Mesangial cell (primary cell): ENCODE results near the gene SH3RF3. TPM values are rescaled to one million over a fixed set of nuclear protein-coding genes. Genes with fewer than 3 reads are reported as not detected.

Experiments
- total RNA-seq: library from RNA; depleted of rRNA; stranded (reverse); fragments of >200 nt; gene quantifications from 2 replicates; pipeline ENCODE4 v1.2.3, GENCODE V29; 2015

SH3RF3 gene
- total RNA-seq = 6.1 and 9.1 TPM in 2 replicates

GRCh38 chr2:109128616-109129355 lies at the start of gene SH3RF3:
SH3RF3 (plus strand) TSS chr2:109129205.

Other genes starting within 250 kb of the SH3RF3 start
- gene EDAR, start 140.0 kb upstream of the SH3RF3 start, total RNA-seq = 0.16 and 0.51 TPM in 2 replicates